LNCaP clone FGC (cell line): ENCODE data around the gene CCDC61.

Experiments
- DNase-seq: peaks from one replicate; pipeline ENCODE4 v3.0.0-alpha.2; 2011; ENCODE audit warnings: low read depth
- H3K4me3 ChIP-seq: 2 replicates; pipeline ENCODE4 v1.5.1; 2011; ENCODE audit warnings: mild to moderate bottlenecking, low read depth, low read length, control low read depth
- TF ChIP-seq, protein P1 (sequence below): IDR thresholded peaks from 2 replicates; pipeline ENCODE4 v1.5.1; 2012; ENCODE audit warnings: mild to moderate bottlenecking; ENCODE audit not compliant: control insufficient read depth, insufficient read depth; ENCODE audit errors: extremely low read depth

CCDC61 gene

GRCh38 chr19:45955905-45956608, 39.2 kb upstream of the CCDC61 start:
- TF ChIP-seq, protein P1, sequence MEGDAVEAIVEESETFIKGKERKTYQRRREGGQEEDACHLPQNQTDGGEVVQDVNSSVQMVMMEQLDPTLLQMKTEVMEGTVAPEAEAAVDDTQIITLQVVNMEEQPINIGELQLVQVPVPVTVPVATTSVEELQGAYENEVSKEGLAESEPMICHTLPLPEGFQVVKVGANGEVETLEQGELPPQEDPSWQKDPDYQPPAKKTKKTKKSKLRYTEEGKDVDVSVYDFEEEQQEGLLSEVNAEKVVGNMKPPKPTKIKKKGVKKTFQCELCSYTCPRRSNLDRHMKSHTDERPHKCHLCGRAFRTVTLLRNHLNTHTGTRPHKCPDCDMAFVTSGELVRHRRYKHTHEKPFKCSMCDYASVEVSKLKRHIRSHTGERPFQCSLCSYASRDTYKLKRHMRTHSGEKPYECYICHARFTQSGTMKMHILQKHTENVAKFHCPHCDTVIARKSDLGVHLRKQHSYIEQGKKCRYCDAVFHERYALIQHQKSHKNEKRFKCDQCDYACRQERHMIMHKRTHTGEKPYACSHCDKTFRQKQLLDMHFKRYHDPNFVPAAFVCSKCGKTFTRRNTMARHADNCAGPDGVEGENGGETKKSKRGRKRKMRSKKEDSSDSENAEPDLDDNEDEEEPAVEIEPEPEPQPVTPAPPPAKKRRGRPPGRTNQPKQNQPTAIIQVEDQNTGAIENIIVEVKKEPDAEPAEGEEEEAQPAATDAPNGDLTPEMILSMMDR: no peak
- H3K4me3 ChIP-seq: no peak overlapping the region
- DNase-seq: no peak

GRCh38 chr19:45958320-45958719, 36.9 kb upstream of the CCDC61 start:
- TF ChIP-seq, protein P1: no peak
- DNase-seq: no peak
- H3K4me3 ChIP-seq: no peak overlapping the region

- H3K4me3 ChIP-seq: no peak overlapping the region
- DNase-seq: no peak
- TF ChIP-seq, protein P1: no peak
Measured at GRCh38 chr19:45958769-45959516, 36.3 kb upstream of the CCDC61 start.

- H3K4me3 ChIP-seq: no peak overlapping the region
- DNase-seq: no peak
- TF ChIP-seq, protein P1: no peak
Measured at GRCh38 chr19:45959517-45960025, 35.7 kb upstream of the CCDC61 start.

DNA sequence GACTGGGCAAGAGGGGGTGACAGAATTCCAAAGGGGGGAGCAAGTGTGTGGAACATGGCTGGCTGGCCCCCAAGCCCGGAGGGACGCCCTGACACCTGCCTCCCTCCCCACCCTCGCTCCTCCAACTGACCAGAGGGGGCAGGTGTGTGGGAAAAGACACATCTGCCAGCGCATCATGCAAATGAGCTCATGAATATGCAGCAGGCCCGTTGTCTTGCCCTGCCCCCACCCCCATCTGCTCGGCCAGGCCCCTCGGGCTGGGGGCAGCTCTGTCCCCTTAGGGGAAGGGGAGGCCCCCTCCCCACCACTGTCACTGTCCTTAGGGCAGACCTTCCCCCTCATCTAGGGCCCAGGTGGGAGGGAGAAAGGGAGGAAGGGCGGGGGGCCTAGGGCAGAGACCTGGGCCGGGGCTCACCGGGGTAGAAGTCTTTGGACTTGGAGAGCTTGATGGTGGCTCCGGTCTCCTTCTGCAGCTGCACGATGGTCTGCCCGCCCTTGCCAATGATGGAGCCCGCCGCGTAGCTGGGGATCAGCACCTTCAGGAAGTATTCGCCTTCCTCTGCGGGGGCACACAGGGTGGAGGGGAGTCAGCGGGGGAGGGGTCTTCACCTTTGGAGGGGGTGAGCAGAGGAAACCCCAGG, 34.6 kb upstream of the CCDC61 start:
- no peak overlapping the region for H3K4me3 ChIP-seq
- TF ChIP-seq, protein P1: no peak
- no peak for DNase-seq

DNA sequence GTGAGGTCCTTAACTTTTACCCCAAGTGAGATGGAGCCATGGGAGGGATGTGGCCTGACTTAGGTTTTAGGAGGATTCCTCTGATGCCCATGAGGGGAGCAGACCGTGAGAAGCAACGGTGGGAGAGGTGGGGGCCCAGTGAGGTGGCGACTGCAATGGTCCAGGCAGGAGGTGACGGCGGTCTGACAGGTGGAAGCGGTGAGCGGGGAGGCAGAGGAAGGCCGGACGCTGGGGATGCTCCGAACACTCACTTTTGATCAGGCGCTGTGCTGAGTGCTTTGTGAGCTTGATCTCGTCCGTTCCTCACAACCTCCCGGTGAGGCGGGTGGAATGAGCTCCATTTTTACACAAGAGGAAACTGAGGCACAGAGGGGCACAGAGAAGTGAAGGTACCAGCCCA, 33.2 kb upstream of the CCDC61 start:
- TF ChIP-seq, protein P1: no peak

More for the DNA sequence above, 33.2 kb upstream of the CCDC61 start:
- no peak for DNase-seq
- no peak overlapping the region for H3K4me3 ChIP-seq
